ENCODE results near the gene CEP89.
"Not testable (repeated sequence)": the region's sequence is repeated elsewhere in the genome, so short reads cannot be mapped to it uniquely, and the experiment has no call there.

The CEP89 gene

GRCh38 chr19:32890326-32890725 is 81.4 kb downstream of the CEP89 start:
- DNase-seq = no peak

- DNase-seq = no peak
Measured at GRCh38 chr19:32889137-32889934, 82.4 kb downstream of the CEP89 start.

- no peak for DNase-seq
Measured at GRCh38 chr19:32887572-32888215, 84.1 kb downstream of the CEP89 start.

GRCh38 chr19:32886241-32886640 is 85.5 kb downstream of the CEP89 start:
- no peak for DNase-seq

GRCh38 chr19:32885255-32885654 is 86.5 kb downstream of the CEP89 start:
- DNase-seq = not testable (repeated sequence)

- DNase-seq = no peak
Measured at GRCh38 chr19:32881766-32882165, 90.0 kb downstream of the CEP89 start.

- no peak for DNase-seq
Measured at GRCh38 chr19:32880622-32881021, 91.1 kb downstream of the CEP89 start.

GRCh38 chr19:32879741-32880140 is 92.0 kb downstream of the CEP89 start:
- no peak for DNase-seq

- no peak for DNase-seq
Measured at GRCh38 chr19:32878988-32879387, 92.8 kb downstream of the CEP89 start.

- DNase-seq = no peak
Measured at GRCh38 chr19:32877977-32878745, 93.6 kb downstream of the CEP89 start.

- no peak for DNase-seq
Measured at GRCh38 chr19:32877323-32877912, 94.3 kb downstream of the CEP89 start.

GRCh38 chr19:32876919-32877285 is 94.9 kb downstream of the CEP89 start:
- peak; percentile 52 for DNase-seq

GRCh38 chr19:32876236-32876918 is 95.4 kb downstream of the CEP89 start:
- no peak for DNase-seq

- DNase-seq = no peak
Measured at GRCh38 chr19:32875428-32875827, 96.3 kb downstream of the CEP89 start.

- no peak for DNase-seq
Measured at GRCh38 chr19:32874605-32875004, 97.2 kb downstream of the CEP89 start.

GRCh38 chr19:32873247-32873959 is 98.4 kb downstream of the CEP89 start:
- DNase-seq = no peak

GRCh38 chr19:32872391-32872790 is 99.4 kb downstream of the CEP89 start:
- no peak for DNase-seq

GRCh38 chr19:32870981-32871451 is 100.7 kb downstream of the CEP89 start:
- no peak for DNase-seq

- no peak for DNase-seq
Measured at GRCh38 chr19:32869966-32870573, 101.7 kb downstream of the CEP89 start.

GRCh38 chr19:32869369-32869965 is 102.3 kb downstream of the CEP89 start, which contains the start of gene SLC7A9:
Gene SLC7A9, minus strand, starts transcription at chr19:32869767. Its CDS starts 1,233 bp downstream, at chr19:32868534.
- DNase-seq = no peak

Data from fibroblast of upper back skin (primary cell).